Superior temporal gyrus (tissue), 1 donor: ENCODE data around the gene APOLD1.
A peak's percentile ranks its signal among the peaks of the same experiment; 100 is the strongest.
"Not testable (repeated sequence)": the region's sequence is repeated elsewhere in the genome, so short reads cannot be mapped to it uniquely, and the experiment has no call there.

Source experiments
- DNase-seq: peaks from one replicate; pipeline ENCODE4 v3.0.0-alpha.2; 2016; ENCODE audit errors: extremely low spot score

APOLD1 gene, protein sequence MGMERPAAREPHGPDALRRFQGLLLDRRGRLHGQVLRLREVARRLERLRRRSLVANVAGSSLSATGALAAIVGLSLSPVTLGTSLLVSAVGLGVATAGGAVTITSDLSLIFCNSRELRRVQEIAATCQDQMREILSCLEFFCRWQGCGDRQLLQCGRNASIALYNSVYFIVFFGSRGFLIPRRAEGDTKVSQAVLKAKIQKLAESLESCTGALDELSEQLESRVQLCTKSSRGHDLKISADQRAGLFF

GRCh38 chr12:12784911-12785814 is at the start of gene APOLD1:
APOLD1 (plus strand) TSS chr12:12785659; CDS start chr12:12785692, 33 bp downstream.
- DNase-seq: no peak

- DNase-seq: peak; percentile 87
Measured at GRCh38 chr12:12736759-12737676, 48.4 kb upstream of the APOLD1 start.

DNA sequence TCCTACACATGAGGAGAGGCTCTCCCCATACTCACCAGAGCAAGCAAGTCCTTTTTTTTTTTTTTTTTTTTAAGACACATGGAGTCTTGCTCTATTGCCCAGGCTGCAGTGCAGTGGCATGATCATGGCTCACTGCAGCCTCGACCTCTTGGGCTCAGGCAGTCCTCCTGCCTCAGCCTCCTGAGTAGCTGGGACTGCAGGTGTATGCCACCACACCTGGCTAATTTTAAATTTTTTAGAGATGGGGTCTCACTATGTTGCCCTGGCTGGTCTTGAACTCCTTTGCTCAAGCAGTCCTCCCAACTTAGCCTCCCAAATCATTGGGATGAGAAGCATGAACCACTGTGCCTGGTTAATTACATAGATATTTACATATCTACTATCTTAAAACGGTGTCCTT is 47.3 kb upstream of the APOLD1 start:
- not testable (repeated sequence) for DNase-seq

DNA sequence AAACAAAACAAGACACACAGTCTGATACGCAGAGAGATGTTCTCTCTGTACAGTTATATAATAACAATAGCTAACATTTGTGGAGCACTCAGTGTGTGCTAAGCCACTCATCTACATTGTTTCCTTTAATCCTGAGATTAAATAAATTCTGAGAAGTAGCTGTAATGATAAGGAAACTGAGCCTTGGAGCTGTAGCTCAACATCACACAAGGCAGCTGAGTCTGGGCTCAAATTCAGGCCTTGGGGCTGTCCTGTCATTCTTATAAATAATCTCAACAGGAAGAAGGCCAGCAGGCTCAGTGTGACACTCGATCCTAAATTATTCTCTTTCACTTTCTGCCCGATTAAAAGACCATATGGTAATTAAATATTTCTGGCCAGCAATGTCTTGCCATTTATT is 43.8 kb upstream of the APOLD1 start:
- no peak for DNase-seq

GRCh38 chr12:12744546-12745305 is 40.7 kb upstream of the APOLD1 start:
- DNase-seq: no peak

GRCh38 chr12:12745576-12746211 is 39.8 kb upstream of the APOLD1 start:
- DNase-seq: no peak

DNA sequence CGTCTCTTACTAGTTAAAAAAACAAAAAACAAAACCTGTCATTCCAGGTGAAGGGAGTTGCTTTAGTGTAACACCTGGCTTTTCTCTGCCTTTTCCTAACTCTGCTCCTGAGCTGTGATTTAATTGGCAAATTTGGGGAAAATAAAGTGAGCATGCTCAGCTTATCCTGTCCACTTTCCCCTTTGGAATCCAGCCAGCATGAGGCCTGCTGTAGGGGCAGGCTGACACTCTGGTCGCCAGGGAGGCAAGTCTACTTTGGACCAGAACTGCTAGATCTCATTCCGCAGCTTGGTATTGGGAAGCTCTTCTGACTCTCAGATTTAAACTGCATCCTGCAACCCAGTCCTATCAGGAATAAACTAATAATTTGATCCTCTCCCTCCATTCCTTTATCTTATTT is 38.2 kb upstream of the APOLD1 start:
- no peak for DNase-seq

GRCh38 chr12:12748044-12748443 is 37.4 kb upstream of the APOLD1 start:
- DNase-seq: no peak

DNA sequence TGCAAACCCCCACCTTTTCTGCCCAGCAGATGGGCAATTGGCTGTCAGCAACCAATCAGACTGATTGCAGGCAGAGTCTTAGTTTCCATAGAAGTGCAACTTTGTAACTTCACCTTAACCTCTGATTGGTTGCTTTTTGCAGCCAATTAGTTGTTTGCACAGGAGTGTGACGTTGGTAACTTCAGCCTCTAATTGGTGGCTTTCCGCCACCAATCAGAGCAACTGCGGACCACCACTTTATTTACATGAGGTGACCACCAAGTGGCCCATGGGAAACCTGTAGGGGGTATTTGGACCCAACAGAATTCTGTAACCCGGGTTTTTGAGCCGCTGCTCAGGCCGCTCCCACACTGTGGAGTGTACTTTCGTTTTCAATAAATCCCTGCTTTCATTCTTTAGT is 36.0 kb upstream of the APOLD1 start:
- DNase-seq: peak; percentile 51

GRCh38 chr12:12755923-12756322 is 29.5 kb upstream of the APOLD1 start:
- peak; percentile 33 for DNase-seq

- DNase-seq: no peak
Measured at GRCh38 chr12:12757121-12757520, 28.3 kb upstream of the APOLD1 start.

- no peak for DNase-seq
Measured at GRCh38 chr12:12759234-12759915, 26.1 kb upstream of the APOLD1 start.

- DNase-seq: no peak
Measured at GRCh38 chr12:12764824-12765223, 20.6 kb upstream of the APOLD1 start.

- DNase-seq: no peak
Measured at GRCh38 chr12:12770262-12770661, 15.2 kb upstream of the APOLD1 start.

- no peak for DNase-seq
Measured at GRCh38 chr12:12774791-12775190, 10.7 kb upstream of the APOLD1 start.

DNA sequence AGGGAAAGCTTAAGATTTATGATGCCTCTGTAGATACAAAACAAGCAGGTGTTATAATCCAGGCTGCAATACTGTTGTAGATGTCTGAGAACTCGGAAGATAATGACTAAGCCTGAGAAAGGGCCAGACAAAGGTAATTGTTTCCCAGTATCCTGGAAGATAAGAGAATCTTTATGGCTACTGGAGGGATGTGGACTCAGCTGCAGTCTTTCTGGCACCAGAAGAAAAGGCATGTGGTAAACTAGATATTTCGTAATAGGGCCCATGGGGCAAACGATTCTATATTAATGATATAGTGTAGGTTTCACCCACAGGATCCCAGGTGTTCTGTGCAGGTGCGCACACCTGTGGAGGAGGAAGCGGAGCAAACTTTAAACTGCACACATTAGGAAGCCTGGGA is 9.2 kb upstream of the APOLD1 start:
- DNase-seq: no peak

- DNase-seq: no peak
Measured at GRCh38 chr12:12777092-12777491, 8.4 kb upstream of the APOLD1 start.

DNA sequence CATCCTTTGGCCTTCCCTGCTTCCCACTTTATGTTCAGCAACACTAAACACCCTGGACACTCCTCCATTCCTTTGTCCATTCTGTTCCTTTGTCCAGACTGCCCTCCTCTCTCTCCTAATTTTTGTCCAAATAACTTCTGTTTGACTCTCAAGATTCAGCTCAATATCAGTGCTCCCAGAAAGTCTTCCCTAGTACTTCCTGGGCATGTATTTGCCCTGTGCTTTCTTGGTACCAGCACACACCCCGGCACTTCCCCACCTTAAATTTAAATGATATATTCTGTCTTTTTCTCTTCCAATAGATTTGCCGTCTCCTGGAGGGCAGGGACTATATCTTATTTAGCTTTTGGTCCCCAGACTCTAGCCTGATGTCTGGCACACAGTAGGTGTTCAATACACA is 6.5 kb upstream of the APOLD1 start:
- no peak for DNase-seq

DNA sequence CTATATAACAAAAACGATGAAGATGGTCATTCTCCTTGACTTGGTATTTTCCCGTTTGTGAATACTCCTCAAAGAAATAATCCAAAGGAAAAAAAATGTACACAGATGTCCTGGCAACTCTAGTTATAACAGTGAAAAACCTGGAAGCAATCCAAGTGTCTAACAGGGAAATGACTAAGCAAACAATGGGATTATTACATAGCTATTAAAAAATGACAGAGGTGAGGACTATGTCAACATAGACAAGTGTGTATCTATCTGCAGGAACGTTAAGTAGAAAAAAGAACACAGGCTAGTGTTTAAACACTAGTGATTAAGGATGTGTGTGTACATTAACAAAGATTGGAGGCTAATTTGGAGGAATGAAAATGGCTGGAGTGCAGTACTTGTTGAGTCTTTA is 5.9 kb upstream of the APOLD1 start:
- DNase-seq: no peak

- DNase-seq: no peak
Measured at GRCh38 chr12:12784116-12784515, 1.3 kb upstream of the APOLD1 start.
